H1 (cell line): ENCODE data around the gene IQCC. TPM values are rescaled to one million over a fixed set of nuclear protein-coding genes. Genes with fewer than 3 reads are reported as not detected.

Source experiments
- CTCF ChIA-PET: fragments of 300-600 bp; sonication (Branson Sonifier 250); formaldehyde crosslinking; loops from one replicate; lab custom pipeline; 2021; ENCODE audit not compliant: partially characterized antibody; lab: Charles Lee
- POLR2A ChIA-PET: fragments of 300-600 bp; sonication (Branson Sonifier 250); formaldehyde crosslinking; loops from one replicate; lab custom pipeline; 2021; ENCODE audit warnings: inconsistent platforms; ENCODE audit not compliant: partially characterized antibody; lab: Charles Lee
- DNase-seq, 2 experiments: peaks; one replicate each; pipeline versions ENCODE4 v3.0.0 to v3.0.0-alpha.2; 2010 to 2022; ENCODE audit warnings: low spot score in 2 of 2, low read depth in 1 of 2, mixed read lengths in 1 of 2
- FAIRE-seq: peaks from 2 replicates; lab custom pipeline; 2011; peaks lifted over from hg19 to GRCh38; lab: Jason Lieb, UNC
- H2AFZ ChIP-seq: 2 replicates; pipeline ENCODE4 v1.8.1; 2012; ENCODE audit warnings: low read length, inconsistent platforms
- H2AK5ac ChIP-seq: 2 replicates; pipeline ENCODE4 v1.6.1; 2013; ENCODE audit warnings: low read depth, low read length
- H2BK120ac ChIP-seq: replicated peaks from 2 replicates; pipeline ENCODE3; 2013; ENCODE audit warnings: low read depth, low read length, inconsistent platforms
- H2BK12ac ChIP-seq: 2 replicates; pipeline ENCODE4 v1.6.1; 2013; ENCODE audit warnings: low read depth, low read length
- H2BK15ac ChIP-seq: 2 replicates; pipeline ENCODE4 v1.6.1; 2013; ENCODE audit warnings: low read length
- H2BK20ac ChIP-seq: 2 replicates; pipeline ENCODE4 v1.6.1; 2013; ENCODE audit warnings: low read length
- H2BK5ac ChIP-seq: 2 replicates; pipeline ENCODE4 v1.6.1; 2013; ENCODE audit warnings: low read depth, low read length
- H3K14ac ChIP-seq: 2 replicates; pipeline ENCODE4 v1.6.1; 2013; ENCODE audit warnings: inconsistent platforms; ENCODE audit not compliant: insufficient read length
- H3K18ac ChIP-seq: 2 replicates; pipeline ENCODE4 v1.6.1; 2013; ENCODE audit warnings: low read length; ENCODE audit errors: extremely low read depth
- H3K23ac ChIP-seq: 2 replicates; pipeline ENCODE4 v1.6.1; 2013; ENCODE audit warnings: inconsistent platforms; ENCODE audit not compliant: insufficient read length
- H3K23me2 ChIP-seq: 2 replicates; pipeline ENCODE4 v1.6.1; 2013; ENCODE audit warnings: low read depth, low read length
- H3K27ac ChIP-seq: 2 replicates; pipeline ENCODE4 v1.6.1; 2011; ENCODE audit warnings: low read depth, low read length, inconsistent platforms
- H3K27me3 ChIP-seq, 4 experiments: replicated peaks in 1 of 4; 1 replicate in 1 of 4; 2 replicates in 3 of 4; pipeline versions ENCODE4 v1.6.1 to v1.8.1; 2011 to 2013; ENCODE audit warnings: low read length in 3 of 4, mild to moderate bottlenecking in 3 of 4, inconsistent platforms in 2 of 4, mixed read lengths in 2 of 4, moderate library complexity in 1 of 4; ENCODE audit not compliant: control insufficient read depth in 3 of 4, insufficient read depth in 3 of 4; ENCODE audit errors: extremely low read depth in 1 of 4
- H3K36me3 ChIP-seq, 4 experiments: 2 replicates each; pipeline versions ENCODE4 v1.6.1 to v1.8.1; 2011 to 2013; ENCODE audit warnings: mild to moderate bottlenecking in 4 of 4, low read length in 3 of 4, moderate library complexity in 2 of 4, control low read depth in 1 of 4, inconsistent platforms in 1 of 4; ENCODE audit not compliant: insufficient read depth in 4 of 4, control insufficient read depth in 2 of 4
- H3K4ac ChIP-seq: replicated peaks from 2 replicates; pipeline ENCODE3; 2013; ENCODE audit warnings: low read length, low read depth, mixed read lengths, inconsistent platforms; ENCODE audit not compliant: insufficient read length
- H3K4me1 ChIP-seq, 4 experiments: replicated peaks in 1 of 4; 1 replicate in 1 of 4; 2 replicates in 3 of 4; pipeline versions ENCODE4 v1.6.1 to v1.8.1; 2011 to 2013; ENCODE audit warnings: low read length in 3 of 4, inconsistent platforms in 2 of 4, mixed read lengths in 1 of 4; ENCODE audit not compliant: insufficient read depth in 4 of 4, control insufficient read depth in 3 of 4
- H3K4me2 ChIP-seq, 2 experiments: 2 replicates each; pipeline versions ENCODE4 v1.6.1 to v1.8.1; 2011 to 2013; ENCODE audit warnings: low read depth in 2 of 2, low read length in 2 of 2, control low read depth in 1 of 2, inconsistent platforms in 1 of 2, mild to moderate bottlenecking in 1 of 2; ENCODE audit not compliant: insufficient read depth in 1 of 2
- H3K4me3 ChIP-seq, 4 experiments: fragments of 200-600, 300-600 bp in 1 of 4; sonication (generic), shearing (Covaris generic), sonication (Bioruptor Twin) in 1 of 4; 2 replicates each; pipeline versions ENCODE4 v1.5.1 to v1.8.1; 2011 to 2016; ENCODE audit warnings: low read length in 4 of 4, low read depth in 3 of 4, control low read depth in 2 of 4, inconsistent platforms in 2 of 4, mild to moderate bottlenecking in 2 of 4, mixed read lengths in 1 of 4, moderate library complexity in 1 of 4; ENCODE audit not compliant: insufficient read depth in 2 of 4; ENCODE audit errors: extremely low read depth in 1 of 4
- H3K56ac ChIP-seq: replicated peaks from 2 replicates; pipeline ENCODE3; 2013; ENCODE audit warnings: low read depth, mild to moderate bottlenecking, mixed read lengths, low read length, inconsistent platforms; ENCODE audit not compliant: insufficient read length
- H3K79me1 ChIP-seq: 2 replicates; pipeline ENCODE4 v1.6.1; 2013; ENCODE audit warnings: low read depth, low read length, control low read depth
- H3K79me2 ChIP-seq, 2 experiments: 2 replicates each; pipeline versions ENCODE4 v1.6.1 to v1.8.1; 2012 to 2013; ENCODE audit warnings: low read length in 2 of 2, mild to moderate bottlenecking in 2 of 2, inconsistent platforms in 1 of 2; ENCODE audit not compliant: insufficient read depth in 2 of 2, control insufficient read depth in 1 of 2
- H3K9ac ChIP-seq, 4 experiments: replicated peaks in 1 of 4; 1 replicate in 1 of 4; 2 replicates in 3 of 4; pipeline versions ENCODE4 v1.6.1 to v1.8.1; 2011 to 2013; ENCODE audit warnings: low read depth in 3 of 4, low read length in 3 of 4, control low read depth in 2 of 4, mild to moderate bottlenecking in 2 of 4, moderate library complexity in 2 of 4, inconsistent platforms in 1 of 4; ENCODE audit errors: extremely low read depth in 1 of 4
- H3K9me3 ChIP-seq, 2 experiments: 2 replicates each; pipeline versions ENCODE4 v1.6.1 to v1.8.1; 2012 to 2013; ENCODE audit warnings: mild to moderate bottlenecking in 2 of 2, moderate library complexity in 2 of 2, control low read depth in 1 of 2, inconsistent platforms in 1 of 2, low read depth in 1 of 2, low read length in 1 of 2, mixed read lengths in 1 of 2; ENCODE audit not compliant: insufficient read depth in 2 of 2
- H4K20me1 ChIP-seq, 2 experiments: replicated peaks in 1 of 2; 2 replicates each; pipeline versions ENCODE3 to v1.8.1; 2011 to 2013; ENCODE audit warnings: inconsistent platforms in 2 of 2, low read length in 2 of 2, mild to moderate bottlenecking in 1 of 2; ENCODE audit not compliant: insufficient read depth in 2 of 2, control insufficient read depth in 1 of 2
- H4K5ac ChIP-seq: 2 replicates; pipeline ENCODE4 v1.6.1; 2013; ENCODE audit warnings: low read length, low read depth, mixed read lengths, inconsistent platforms; ENCODE audit not compliant: insufficient read length
- H4K8ac ChIP-seq: 2 replicates; pipeline ENCODE4 v1.8.0; 2013; ENCODE audit warnings: mild to moderate bottlenecking, moderate library complexity, low read length, inconsistent platforms; ENCODE audit not compliant: insufficient read depth; ENCODE audit errors: extremely low read depth
- H4K91ac ChIP-seq: replicated peaks from 2 replicates; pipeline ENCODE3; 2013; ENCODE audit warnings: low read length, mixed read lengths, inconsistent platforms; ENCODE audit not compliant: insufficient read length
- CBX5 ChIP-seq: fragments of 300-800, 300-1000 bp; sonication (generic); IDR thresholded peaks from 2 replicates; pipeline ENCODE4 v1.7.1; 2016; ENCODE audit warnings: antibody characterized with exemption, low read length, low read depth
- GTF2F1 ChIP-seq: IDR thresholded peaks from 2 replicates; pipeline ENCODE4 v1.6.1; 2012; ENCODE audit warnings: low read depth, low read length, improper control_type of control experiment, borderline replicate concordance
- SP2 ChIP-seq: IDR thresholded peaks from 2 replicates; pipeline ENCODE4 v1.6.1; 2012; ENCODE audit warnings: mild to moderate bottlenecking, low read length, inconsistent platforms
- WGBS, 2 experiments: shearing (Covaris generic) in 1 of 2; methylation state at CpG; one replicate each; pipeline versions ENCODE4 v1.1.6 to v1.1.7; 2013 to 2015; ENCODE audit warnings: low lambda C conversion rate in 2 of 2, mixed read lengths in 2 of 2, inconsistent platforms in 1 of 2, low coverage in 1 of 2, missing lambda C conversion rate in 1 of 2; ENCODE audit not compliant: insufficient replicate concordance in 2 of 2, insufficient coverage in 1 of 2, insufficient read length in 1 of 2; ENCODE audit errors: extremely low coverage in 1 of 2, missing lambda C conversion rate in 1 of 2; 5-methylcytosine and 5-hydroxymethylcytosine counted together
- polyA plus RNA-seq, 7 experiments: library from polyadenylated mRNA; depleted of rRNA in 3 of 7; stranded (reverse) in 5 of 7; unstranded in 2 of 7; fragments of >200 nt in 5 of 7; fragments of 200-250 nt in 2 of 7; gene quantifications; 1 replicate in 5 of 7; 2 replicates in 1 of 7; 4 replicates in 1 of 7; pipeline versions ENCODE4 v1.2.1 to v1.2.3, GENCODE V29; 2011 to 2013; ENCODE audit warnings: missing spikeins in 2 of 7, mixed read lengths in 2 of 7
- total RNA-seq: library from RNA; stranded (reverse); fragmentation: NEBNext Ultra II Directional; extraction: Animal tissue kit (Norgen Biotek cat#: 25700); gene quantifications from 2 replicates; pipeline ENCODE4 v1.2.1, GENCODE V29; 2021

IQCC gene
- total and polyA plus RNA-seq, 2 of the 8 experiments (the other 6 are each of a cell fraction or from before 2014, with no cell fraction given): 2.5 to 4.2 TPM

- POLR2A ChIA-PET: interaction anchor here (1.0 to 2.2 kb wide), 10 partner anchors 9 to 101 kb away, joined by 3 to 12 read pairs (median 4); partner anchors contain the start of genes EIF3I and TMEM234
- CTCF ChIA-PET: interaction anchor here (0.6 to 1.8 kb wide), 5 partner anchors 8 to 149 kb away, joined by 3 to 4 read pairs (median 3); no protein-coding TSS in a partner anchor
Observed at GRCh38 chr1:32231843-32232432, 26.5 kb downstream of the IQCC start.

More at GRCh38 chr1:32231843-32232432, 26.5 kb downstream of the IQCC start:
- Histone ChIP-seq H3K4ac (no peak overlapping the region), H3K56ac (no peak overlapping the region), H2BK15ac (no peak overlapping the region), H3K4me1 (no peaks in the 10 kb centered on the region), H3K9me3 (no peaks in the 10 kb centered on the region), H2BK120ac (no peak overlapping the region), H3K23me2 (no peaks in the 10 kb centered on the region), H4K5ac (no peak overlapping the region), H3K4me2 (no peak overlapping the region), H3K79me1 (peaks cover 2% of the 10 kb centered on the region; the same call in 1 of the 2 replicates), H3K36me3 (peaks cover 23 to 59% (median 46%) of the 10 kb centered on the region in 4 experiments), H4K91ac (no peak overlapping the region), H2BK20ac (no peak overlapping the region), H4K20me1 (peaks cover 0 to 10% of the 10 kb centered on the region in 2 experiments), H3K23ac (no peak overlapping the region), H3K4me3 (no peak overlapping the region), H4K8ac (no peak overlapping the region), H3K27me3 (no peaks in the 10 kb centered on the region), H3K14ac (no peak overlapping the region), H3K9ac (no peak overlapping the region), H3K79me2 (no peaks in the 10 kb centered on the region), H2AFZ (no peak overlapping the region), H3K27ac (no peak overlapping the region), H3K18ac (no peak overlapping the region), H2BK5ac (no peak overlapping the region), H2BK12ac (no peak overlapping the region), H2AK5ac (no peak overlapping the region)
- DNase-seq (no peak), FAIRE-seq (no peak)
- WGBS, 2 experiments: 83% methylated on average over 5 of the region's 5 CpGs; no CpG with 5 or more reads in 1 of the 2 experiments
- TF ChIP-seq SP2: no peak
- no peak for TF ChIP-seq GTF2F1
- TF ChIP-seq CBX5: no peak
